Stimulated activated CD4-positive, alpha-beta T cell treated with anti-CD3 and anti-CD28 coated beads, Interleukin-1b, Interleukin-23, amount 100 ng/mL, for 4 hours (primary cell): ENCODE results near the gene PLXNA2.
A peak's percentile ranks its signal among the peaks of the same experiment; 100 is the strongest.

Experiments
- DNase-seq, 2 donors: peaks; one replicate each; pipeline ENCODE4 v3.0.0-alpha.2; 2020; ENCODE audit warnings: low read depth in 2 of 2

The PLXNA2 gene

GRCh38 chr1:208268541-208269337 is 24.6 kb upstream of the PLXNA2 start:
- DNase-seq = no peak

GRCh38 chr1:208265525-208265924 is 21.3 kb upstream of the PLXNA2 start:
- DNase-seq = no peak

GRCh38 chr1:208265122-208265469 is 20.9 kb upstream of the PLXNA2 start:
- DNase-seq = no peak

GRCh38 chr1:208264469-208265121 is 20.4 kb upstream of the PLXNA2 start:
- no peak for DNase-seq

- no peak for DNase-seq
Measured at GRCh38 chr1:208261874-208262273, 17.7 kb upstream of the PLXNA2 start.

- no peak for DNase-seq
Measured at GRCh38 chr1:208258277-208258676, 14.1 kb upstream of the PLXNA2 start.

GRCh38 chr1:208257351-208257750 is 13.2 kb upstream of the PLXNA2 start:
- DNase-seq = no peak

- DNase-seq = no peak
Measured at GRCh38 chr1:208256556-208256955, 12.4 kb upstream of the PLXNA2 start.

GRCh38 chr1:208256091-208256490 is 11.9 kb upstream of the PLXNA2 start:
- DNase-seq = no peak

GRCh38 chr1:208254862-208255261 is 10.7 kb upstream of the PLXNA2 start:
- DNase-seq = no peak

GRCh38 chr1:208254376-208254775 is 10.2 kb upstream of the PLXNA2 start:
- no peak for DNase-seq

- no peak for DNase-seq
Measured at GRCh38 chr1:208252836-208253576, 8.8 kb upstream of the PLXNA2 start.

- no peak for DNase-seq
Measured at GRCh38 chr1:208251911-208252835, 8.0 kb upstream of the PLXNA2 start.

- DNase-seq = no peak
Measured at GRCh38 chr1:208251015-208251414, 6.8 kb upstream of the PLXNA2 start.

GRCh38 chr1:208250613-208251012 is 6.4 kb upstream of the PLXNA2 start:
- DNase-seq = no peak

- no peak for DNase-seq
Measured at GRCh38 chr1:208248991-208249696, 5.0 kb upstream of the PLXNA2 start.

GRCh38 chr1:208248307-208248801 is 4.2 kb upstream of the PLXNA2 start:
- DNase-seq = no peak

GRCh38 chr1:208247696-208248095 is 3.5 kb upstream of the PLXNA2 start:
- no peak for DNase-seq

- peak; percentile 66 to 69 for DNase-seq
Measured at GRCh38 chr1:208245185-208245705, 1.1 kb upstream of the PLXNA2 start.

- peak in 1 of 2 donors; percentile 6 for DNase-seq
Measured at GRCh38 chr1:208243527-208243966, 637 bp downstream of the PLXNA2 start.
